D341Med (cell line): ENCODE results near the gene LILRB5.
"Not testable (repeated sequence)": the region's sequence is repeated elsewhere in the genome, so short reads cannot be mapped to it uniquely, and the experiment has no call there.

Experiments
- DNase-seq: peaks from one replicate; pipeline ENCODE4 v3.0.0; 2012; ENCODE audit warnings: low spot score

Gene LILRB5

GRCh38 chr19:54257116-54257480 lies at the start of gene LILRB5:
TSS of gene LILRB5 (minus strand) at chr19:54257273. CDS start at chr19:54257193, 80 bp downstream.
- no peak for DNase-seq

- no peak for DNase-seq
These were observed 48.1 kb upstream of the LILRB5 start for GRCh38 chr19:54305141-54305540.

- no peak for DNase-seq
These were observed 45.2 kb upstream of the LILRB5 start for GRCh38 chr19:54302257-54302656.

- no peak for DNase-seq
These were observed 42.4 kb upstream of the LILRB5 start for GRCh38 chr19:54299515-54299914.

GRCh38 chr19:54299126-54299498 lies 42.0 kb upstream of the LILRB5 start:
- no peak for DNase-seq

GRCh38 chr19:54298357-54299125 lies 41.5 kb upstream of the LILRB5 start:
- DNase-seq: no peak

- DNase-seq: no peak
These were observed 40.8 kb upstream of the LILRB5 start for GRCh38 chr19:54297759-54298305.

- no peak for DNase-seq
These were observed 37.5 kb upstream of the LILRB5 start for GRCh38 chr19:54294539-54294938.

- DNase-seq: not testable (repeated sequence)
These were observed 32.1 kb upstream of the LILRB5 start for GRCh38 chr19:54289160-54289559.

GRCh38 chr19:54287456-54287855 lies 30.4 kb upstream of the LILRB5 start:
- DNase-seq: no peak

- not testable (repeated sequence) for DNase-seq
These were observed 29.2 kb upstream of the LILRB5 start for GRCh38 chr19:54286283-54286682.

GRCh38 chr19:54285427-54286056 lies 28.5 kb upstream of the LILRB5 start:
- DNase-seq: not testable (repeated sequence)

GRCh38 chr19:54282686-54283470 lies 25.8 kb upstream of the LILRB5 start:
- no peak for DNase-seq

GRCh38 chr19:54281729-54282075 lies 24.6 kb upstream of the LILRB5 start:
- not testable (repeated sequence) for DNase-seq

- DNase-seq: no peak
These were observed 24.1 kb upstream of the LILRB5 start, which contains the start of gene LILRB2 for GRCh38 chr19:54281007-54281728. TSS of gene LILRB2 (minus strand) at chr19:54281110. CDS start at chr19:54280496, 614 bp downstream.

- DNase-seq: not testable (repeated sequence)
These were observed 23.4 kb upstream of the LILRB5 start for GRCh38 chr19:54280441-54280840.

- not testable (repeated sequence) for DNase-seq
These were observed 23.0 kb upstream of the LILRB5 start for GRCh38 chr19:54280025-54280424.

- no peak for DNase-seq
These were observed 22.4 kb upstream of the LILRB5 start for GRCh38 chr19:54279406-54279962.

GRCh38 chr19:54278571-54279195 lies 21.6 kb upstream of the LILRB5 start:
- DNase-seq: not testable (repeated sequence)

- not testable (repeated sequence) for DNase-seq
These were observed 21.0 kb upstream of the LILRB5 start for GRCh38 chr19:54278056-54278455.

- DNase-seq: not testable (repeated sequence)
These were observed 20.1 kb upstream of the LILRB5 start for GRCh38 chr19:54277111-54277615.
